B cell (primary cell): ENCODE data around the gene MRPL54. TPM values are rescaled to one million over a fixed set of nuclear protein-coding genes. Genes with fewer than 3 reads are reported as not detected.

ENCODE experiments used
- ATAC-seq: fragments of 200-7000 bp; cut with Tn5 transposase; one replicate; pipeline ENCODE4 v1.10.0; 2021; ENCODE audit warnings: low read depth, mild to moderate bottlenecking, moderate number of reproducible peaks, moderate library complexity
- CTCF ChIA-PET: fragments of 350-600 bp; sonication (Branson Sonifier 250); formaldehyde crosslinking; loops from one replicate; lab custom pipeline; 2021; ENCODE audit warnings: antibody characterized with exemption, inconsistent platforms; lab: Charles Lee
- POLR2A ChIA-PET: fragments of 350-600 bp; sonication (Branson Sonifier 250); formaldehyde crosslinking; loops from one replicate; lab custom pipeline; 2021; ENCODE audit warnings: antibody characterized with exemption; lab: Charles Lee
- DNase-seq: peaks from one replicate; pipeline ENCODE4 v3.0.0; 2013
- H2AFZ ChIP-seq: 2 replicates; pipeline ENCODE4 v1.6.1; 2012; ENCODE audit warnings: mild to moderate bottlenecking, low read depth, low read length; ENCODE audit not compliant: insufficient read depth, poor library complexity, severe bottlenecking
- H3K27ac ChIP-seq, 2 donors: 1 replicate in 1 of 2; 2 replicates in 1 of 2; pipeline ENCODE4 v1.5.1; 2012 to 2013; ENCODE audit warnings: low read length in 2 of 2, mild to moderate bottlenecking in 2 of 2, moderate library complexity in 1 of 2
- H3K27me3 ChIP-seq, 4 experiments: fragments of 200-600 bp in 1 of 4; sonication (generic) in 1 of 4; replicated peaks in 1 of 4; 1 replicate in 2 of 4; 2 replicates in 2 of 4; pipeline versions ENCODE4 v1.6.1 to v1.7.0; 2013 to 2016; ENCODE audit warnings: low read length in 3 of 4, mild to moderate bottlenecking in 2 of 4, mixed read lengths in 1 of 4, moderate library complexity in 1 of 4; ENCODE audit not compliant: insufficient read depth in 4 of 4, control insufficient read depth in 3 of 4; ENCODE audit errors: control extremely low read depth in 1 of 4
- H3K36me3 ChIP-seq, 2 experiments: replicated peaks in 1 of 2; 1 replicate in 1 of 2; 2 replicates in 1 of 2; pipeline versions ENCODE4 v1.6.1 to v1.7.1; 2013; ENCODE audit warnings: low read length in 1 of 2; ENCODE audit not compliant: insufficient read depth in 2 of 2, control insufficient read depth in 1 of 2; ENCODE audit errors: control extremely low read depth in 1 of 2, extremely low read depth in 1 of 2
- H3K4me1 ChIP-seq, 2 donors: fragments of 200-600 bp in 1 of 2; sonication (generic) in 1 of 2; 1 replicate in 1 of 2; 2 replicates in 1 of 2; pipeline versions ENCODE4 v1.5.1 to v1.6.1; 2013 to 2017; ENCODE audit warnings: low read length in 2 of 2; ENCODE audit not compliant: control insufficient read depth in 2 of 2, insufficient read depth in 2 of 2
- H3K4me2 ChIP-seq: replicated peaks from 2 replicates; pipeline ENCODE3; 2012; ENCODE audit warnings: mild to moderate bottlenecking, low read depth, low read length; ENCODE audit not compliant: poor library complexity, severe bottlenecking
- H3K4me3 ChIP-seq, 5 experiments: fragments of 200-600 bp in 1 of 5; sonication (generic) in 1 of 5; 1 replicate in 3 of 5; 2 replicates in 2 of 5; pipeline versions ENCODE4 v1.5.1 to v1.7.0; 2011 to 2016; ENCODE audit warnings: low read length in 4 of 5, mild to moderate bottlenecking in 4 of 5, low read depth in 2 of 5, control low read depth in 1 of 5, moderate library complexity in 1 of 5; ENCODE audit not compliant: insufficient read depth in 1 of 5; ENCODE audit errors: control extremely low read depth in 1 of 5, extremely low read depth in 1 of 5
- H3K79me2 ChIP-seq: fragments of 200-600 bp; sonication (generic); one replicate; pipeline ENCODE4 v1.6.0; 2016; ENCODE audit warnings: low read length; ENCODE audit not compliant: control insufficient read depth, insufficient read depth
- H3K9ac ChIP-seq: fragments of 200-600 bp; sonication (generic); 2 replicates; pipeline ENCODE4 v1.6.1; 2017; ENCODE audit warnings: mild to moderate bottlenecking, low read length, moderate library complexity
- H3K9me3 ChIP-seq, 3 donors: one replicate each; pipeline versions ENCODE4 v1.6.1 to v1.7.1; 2013; ENCODE audit warnings: low read length in 2 of 3; ENCODE audit not compliant: control insufficient read depth in 2 of 3, insufficient read depth in 1 of 3; ENCODE audit errors: control extremely low read depth in 1 of 3
- H4K20me1 ChIP-seq: 2 replicates; pipeline ENCODE4 v1.6.0; 2012; ENCODE audit warnings: mild to moderate bottlenecking, low read length; ENCODE audit not compliant: insufficient read depth, control insufficient read depth, poor library complexity, severe bottlenecking
- H3K27ac Mint-ChIP-seq: one replicate; pipeline ENCODE4 v1.8.0; 2021; ENCODE audit warnings: mixed read lengths
- H3K27me3 Mint-ChIP-seq: one replicate; pipeline ENCODE4 v1.8.0; 2021; ENCODE audit warnings: mixed read lengths
- H3K4me1 Mint-ChIP-seq: one replicate; pipeline ENCODE4 v1.8.0; 2021; ENCODE audit warnings: mixed read lengths
- H3K4me3 Mint-ChIP-seq: one replicate; pipeline ENCODE4 v1.8.0; 2021; ENCODE audit warnings: mixed read lengths
- H3K9me3 Mint-ChIP-seq: one replicate; pipeline ENCODE4 v1.8.0; 2022; ENCODE audit warnings: mixed read lengths; ENCODE audit not compliant: insufficient read depth
- EZH2 ChIP-seq: IDR thresholded peaks from 2 replicates; pipeline ENCODE4 v1.6.1; 2012; ENCODE audit warnings: borderline replicate concordance, low read depth, mild to moderate bottlenecking, moderate library complexity, low read length; ENCODE audit not compliant: insufficient read depth, poor library complexity, severe bottlenecking
- WGBS: methylation state at CpG from one replicate; pipeline ENCODE4 v1.1.5; 2013; ENCODE audit warnings: missing lambda C conversion rate; ENCODE audit not compliant: insufficient coverage; 5-methylcytosine and 5-hydroxymethylcytosine counted together
- intact Hi-C: fragments of 100-400 bp; cut with micrococcal nuclease; formaldehyde crosslinking; loops from one replicate; pipeline ENCODE4 v1.10.0; 2022
- polyA plus RNA-seq: library from polyadenylated mRNA; depleted of rRNA; stranded (reverse); fragments of >200 nt; gene quantifications from 2 replicates; pipeline ENCODE4 v1.2.3, GENCODE V29; 2012
- total RNA-seq, 2 donors: library from RNA; stranded (reverse); fragments of 120-200 nt in 1 of 2; gene quantifications; 1 replicate in 1 of 2; 2 replicates in 1 of 2; pipeline versions ENCODE4 v1.2.3 to v1.2.4, GENCODE V29; 2013 to 2022
- TF ChIP-seq, protein P1 (sequence below): fragments of 200-600 bp; IDR thresholded peaks from one replicate; pipeline ENCODE4 v1.8.0; 2022; ENCODE audit warnings: antibody characterized with exemption, mild to moderate bottlenecking

Gene MRPL54
- total and polyA plus RNA-seq, 2 donors (not counting 1 experiment from before 2014, with no cell fraction given), result 54.3 to 75.1 TPM

DNA sequence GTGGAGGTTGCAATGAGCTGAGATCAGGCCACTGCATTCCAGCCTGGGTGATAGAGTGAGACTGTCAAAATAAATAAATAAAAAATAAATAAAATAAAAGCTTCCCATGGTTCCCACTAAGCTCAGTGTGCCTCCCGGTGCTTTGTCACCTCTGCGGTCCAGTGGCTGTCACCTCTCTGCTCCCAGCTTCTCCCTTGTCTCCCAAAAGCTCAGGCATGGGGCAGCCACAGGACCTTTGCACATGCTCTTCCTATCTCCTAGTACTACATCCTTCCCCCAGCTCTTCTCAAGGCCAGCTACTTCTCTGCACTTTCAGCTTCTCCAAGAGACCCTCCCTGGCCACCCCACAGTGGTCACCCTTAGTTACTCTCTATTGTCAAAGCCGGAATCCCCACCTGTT lies 31.3 kb downstream of the MRPL54 start:
- H3K36me3 ChIP-seq, result no peaks in the 10 kb centered on the region
- intact Hi-C loops, result no loop called here
- no peaks in the 10 kb centered on the region for H3K79me2 ChIP-seq
- H3K27me3 Mint-ChIP-seq, result peaks cover 3% of the 10 kb centered on the region
- TF ChIP-seq EZH2, result no peak
- WGBS, result 92% methylated on average over 3 of the region's 3 CpGs
- no peak for ATAC-seq
- H3K27ac Mint-ChIP-seq, result no peak overlapping the region
- no peak overlapping the region for H3K27ac ChIP-seq
- H3K4me3 ChIP-seq, result no peak overlapping the region
- no peak overlapping the region for H3K4me2 ChIP-seq
- peaks cover 0 to 2% (median 0%) of the 10 kb centered on the region in 4 experiments for H3K27me3 ChIP-seq
- peaks cover 1 to 32% (median 17%) of the 10 kb centered on the region in 3 donors for H3K9me3 ChIP-seq
- ChIA-PET CTCF (interaction anchor here (0.7 kb wide), 1 partner anchor 245 kb away, joined by 4 read pairs; no protein-coding TSS in a partner anchor), POLR2A (no interaction called here)
- peaks cover 2% of the 10 kb centered on the region for H3K9me3 Mint-ChIP-seq
- no peaks in the 10 kb centered on the region for H4K20me1 ChIP-seq
- H3K4me3 Mint-ChIP-seq, result no peak overlapping the region
- peaks cover 4% of the 10 kb centered on the region for H3K4me1 Mint-ChIP-seq
- no peak overlapping the region for H2AFZ ChIP-seq
- no peak for DNase-seq
- H3K9ac ChIP-seq, result no peak overlapping the region
- no peaks in the 10 kb centered on the region for H3K4me1 ChIP-seq

DNA sequence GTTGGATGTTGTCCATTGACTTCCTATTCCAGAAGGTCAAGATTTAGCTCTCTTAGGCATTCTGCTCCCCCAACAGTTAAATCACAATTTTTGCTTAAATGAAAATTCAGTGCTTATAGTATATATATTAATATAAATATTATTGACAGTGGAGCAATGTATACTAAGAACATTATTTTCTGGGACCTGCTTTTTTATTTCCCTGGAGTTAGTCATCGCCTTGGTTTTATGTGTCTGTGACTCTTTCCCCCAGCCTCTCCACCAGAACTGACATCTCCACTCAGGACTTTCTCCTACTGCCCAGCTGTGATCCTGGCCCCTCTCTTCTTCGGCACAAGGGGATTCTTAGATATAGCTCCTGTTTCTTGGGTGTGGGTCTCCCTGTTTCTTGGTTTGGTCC lies 33.9 kb downstream of the MRPL54 start:
- H3K27ac ChIP-seq, result no peak overlapping the region
- no peaks in the 10 kb centered on the region for H3K79me2 ChIP-seq
- no peak overlapping the region for H3K27ac Mint-ChIP-seq
- H4K20me1 ChIP-seq, result no peaks in the 10 kb centered on the region
- peaks cover 8% of the 10 kb centered on the region for H3K4me1 Mint-ChIP-seq
- no peak overlapping the region for H3K9ac ChIP-seq
- peaks cover 5 to 6% of the 10 kb centered on the region in 2 donors for H3K4me1 ChIP-seq
- TF ChIP-seq, protein P1, sequence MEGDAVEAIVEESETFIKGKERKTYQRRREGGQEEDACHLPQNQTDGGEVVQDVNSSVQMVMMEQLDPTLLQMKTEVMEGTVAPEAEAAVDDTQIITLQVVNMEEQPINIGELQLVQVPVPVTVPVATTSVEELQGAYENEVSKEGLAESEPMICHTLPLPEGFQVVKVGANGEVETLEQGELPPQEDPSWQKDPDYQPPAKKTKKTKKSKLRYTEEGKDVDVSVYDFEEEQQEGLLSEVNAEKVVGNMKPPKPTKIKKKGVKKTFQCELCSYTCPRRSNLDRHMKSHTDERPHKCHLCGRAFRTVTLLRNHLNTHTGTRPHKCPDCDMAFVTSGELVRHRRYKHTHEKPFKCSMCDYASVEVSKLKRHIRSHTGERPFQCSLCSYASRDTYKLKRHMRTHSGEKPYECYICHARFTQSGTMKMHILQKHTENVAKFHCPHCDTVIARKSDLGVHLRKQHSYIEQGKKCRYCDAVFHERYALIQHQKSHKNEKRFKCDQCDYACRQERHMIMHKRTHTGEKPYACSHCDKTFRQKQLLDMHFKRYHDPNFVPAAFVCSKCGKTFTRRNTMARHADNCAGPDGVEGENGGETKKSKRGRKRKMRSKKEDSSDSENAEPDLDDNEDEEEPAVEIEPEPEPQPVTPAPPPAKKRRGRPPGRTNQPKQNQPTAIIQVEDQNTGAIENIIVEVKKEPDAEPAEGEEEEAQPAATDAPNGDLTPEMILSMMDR, result no peak
- no peak for TF ChIP-seq EZH2
- ATAC-seq (no peak), DNase-seq (no peak)
- intact Hi-C loops, result no loop called here
- ChIA-PET CTCF (interaction anchor here (0.6 to 1.1 kb wide), 2 partner anchors 26 to 40 kb away, joined by 3 to 5 read pairs; no protein-coding TSS in a partner anchor), POLR2A (no interaction called here)
- H3K27me3 ChIP-seq, result peaks cover 0 to 9% (median 3%) of the 10 kb centered on the region in 4 experiments
- no peak overlapping the region for H3K4me3 Mint-ChIP-seq
- H3K27me3 Mint-ChIP-seq, result peaks cover 10% of the 10 kb centered on the region
- H3K36me3 ChIP-seq, result no peaks in the 10 kb centered on the region
- no peak overlapping the region for H3K4me3 ChIP-seq
- no peak overlapping the region for H2AFZ ChIP-seq
- H3K9me3 Mint-ChIP-seq, result peaks cover 2% of the 10 kb centered on the region
- 86% methylated on average over 1 of the region's 2 CpGs for WGBS
- H3K4me2 ChIP-seq, result no peak overlapping the region
- peaks cover 1 to 19% (median 11%) of the 10 kb centered on the region in 3 donors for H3K9me3 ChIP-seq
